Body of pancreas (tissue), 4 donors: ENCODE results near the gene ZC3H12C. TPM values are rescaled to one million over a fixed set of nuclear protein-coding genes. Genes with fewer than 3 reads are reported as not detected.

Source experiments
- ATAC-seq: fragments of 150-250 bp; one replicate; pipeline ENCODE4 v1.9.1; 2016
- DNase-seq, 4 donors: peaks; one replicate each; pipeline ENCODE4 v3.0.0-alpha.2; 2019
- H3K27ac ChIP-seq, 4 donors: fragments of 200-600 bp; sonication (generic); 1 replicate in 3 of 4; 2 replicates in 1 of 4; pipeline versions ENCODE4 v1.5.1 to v1.6.1; 2016 to 2019; ENCODE audit warnings: mild to moderate bottlenecking in 1 of 4, mixed read lengths in 1 of 4, moderate library complexity in 1 of 4
- H3K27me3 ChIP-seq, 2 donors: fragments of 200-600 bp; sonication (generic); one replicate each; pipeline ENCODE4 v1.6.0; 2016; ENCODE audit warnings: mild to moderate bottlenecking in 1 of 2
- H3K36me3 ChIP-seq, 2 donors: fragments of 200-600 bp; sonication (generic); replicated peaks in 1 of 2; 2 replicates each; pipeline ENCODE4 v1.5.1; 2016; ENCODE audit warnings: low read depth in 2 of 2; ENCODE audit not compliant: insufficient read depth in 1 of 2
- H3K4me1 ChIP-seq: fragments of 200-600 bp; sonication (generic); one replicate; pipeline ENCODE4 v1.6.0; 2016
- H3K4me3 ChIP-seq, 2 donors: fragments of 200-600 bp; sonication (generic); 1 replicate in 1 of 2; 2 replicates in 1 of 2; pipeline ENCODE4 v1.5.1; 2016 to 2019
- H3K9me3 ChIP-seq, 3 donors: fragments of 200-600 bp; sonication (generic); 1 replicate in 2 of 3; 2 replicates in 1 of 3; pipeline ENCODE4 v1.5.1; 2016
- POLR2A ChIP-seq, 3 donors: fragments of 450-650 bp; IDR thresholded peaks; one replicate each; pipeline ENCODE4 v1.6.1; 2016; ENCODE audit warnings: antibody characterized with exemption in 3 of 3, mild to moderate bottlenecking in 2 of 3
- WGBS, 2 donors: methylation state at CpG; one replicate each; pipeline ENCODE4 v1.1.5; 2017; 5-methylcytosine and 5-hydroxymethylcytosine counted together
- intact Hi-C: fragments of 100-400 bp; cut with DNase I; formaldehyde crosslinking; loops from one replicate; pipeline ENCODE4 v1.15.1; 2023
- total RNA-seq, 2 donors: library from RNA; depleted of rRNA; stranded (reverse); fragments of >200 nt; gene quantifications; one replicate each; pipeline ENCODE4 v1.1.0, GENCODE V29; 2016
- TF ChIP-seq, protein P1 (sequence below), 7 experiments: fragments of 450-650 bp in 4 of 7; fragments of 200-600 bp in 3 of 7; sonication (generic) in 3 of 7; IDR thresholded peaks; one replicate each; pipeline ENCODE4 v1.5.1; 2016 to 2019; ENCODE audit warnings: antibody characterized with exemption in 7 of 7

ZC3H12C gene
- total RNA-seq, 2 donors from 2014 or later, result 7.3 to 7.8 TPM

DNA sequence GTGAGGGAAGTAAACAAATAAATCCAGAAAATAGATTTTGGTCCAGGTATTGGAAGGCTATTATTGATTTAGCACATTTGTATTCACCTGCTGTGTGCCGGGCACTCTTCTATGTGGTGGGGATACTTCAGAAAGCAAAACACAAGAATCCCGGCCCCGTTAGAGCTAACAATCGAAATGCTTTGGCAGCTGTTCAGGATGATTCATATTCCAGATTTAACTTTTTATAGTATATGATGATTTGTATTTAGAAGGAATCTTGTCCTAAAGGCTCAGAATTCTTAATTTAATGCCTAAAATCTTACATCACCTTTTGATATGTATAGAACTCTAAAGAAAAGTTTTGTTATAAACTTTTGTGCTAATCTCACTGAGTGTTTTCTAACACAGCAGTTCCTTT is 28.0 kb downstream of the ZC3H12C start:
- 3 to 10% methylated on average over 4 of the region's 4 CpGs for WGBS, 2 donors
- Histone ChIP-seq H3K27ac (no peak overlapping the region), H3K27me3 (no peaks in the 10 kb centered on the region), H3K4me3 (no peak overlapping the region), H3K9me3 (no peaks in the 10 kb centered on the region), H3K4me1 (peaks cover 9% of the 10 kb centered on the region), H3K36me3 (no peaks in the 10 kb centered on the region)
- TF ChIP-seq, protein P1, sequence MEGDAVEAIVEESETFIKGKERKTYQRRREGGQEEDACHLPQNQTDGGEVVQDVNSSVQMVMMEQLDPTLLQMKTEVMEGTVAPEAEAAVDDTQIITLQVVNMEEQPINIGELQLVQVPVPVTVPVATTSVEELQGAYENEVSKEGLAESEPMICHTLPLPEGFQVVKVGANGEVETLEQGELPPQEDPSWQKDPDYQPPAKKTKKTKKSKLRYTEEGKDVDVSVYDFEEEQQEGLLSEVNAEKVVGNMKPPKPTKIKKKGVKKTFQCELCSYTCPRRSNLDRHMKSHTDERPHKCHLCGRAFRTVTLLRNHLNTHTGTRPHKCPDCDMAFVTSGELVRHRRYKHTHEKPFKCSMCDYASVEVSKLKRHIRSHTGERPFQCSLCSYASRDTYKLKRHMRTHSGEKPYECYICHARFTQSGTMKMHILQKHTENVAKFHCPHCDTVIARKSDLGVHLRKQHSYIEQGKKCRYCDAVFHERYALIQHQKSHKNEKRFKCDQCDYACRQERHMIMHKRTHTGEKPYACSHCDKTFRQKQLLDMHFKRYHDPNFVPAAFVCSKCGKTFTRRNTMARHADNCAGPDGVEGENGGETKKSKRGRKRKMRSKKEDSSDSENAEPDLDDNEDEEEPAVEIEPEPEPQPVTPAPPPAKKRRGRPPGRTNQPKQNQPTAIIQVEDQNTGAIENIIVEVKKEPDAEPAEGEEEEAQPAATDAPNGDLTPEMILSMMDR (IDR thresholded peaks at IDR 0.05), result no peak
- no peak for TF ChIP-seq POLR2A (IDR thresholded peaks at IDR 0.05)
- no peak for DNase-seq
- ATAC-seq, result no peak
- intact Hi-C loops, result no loop called here

DNA sequence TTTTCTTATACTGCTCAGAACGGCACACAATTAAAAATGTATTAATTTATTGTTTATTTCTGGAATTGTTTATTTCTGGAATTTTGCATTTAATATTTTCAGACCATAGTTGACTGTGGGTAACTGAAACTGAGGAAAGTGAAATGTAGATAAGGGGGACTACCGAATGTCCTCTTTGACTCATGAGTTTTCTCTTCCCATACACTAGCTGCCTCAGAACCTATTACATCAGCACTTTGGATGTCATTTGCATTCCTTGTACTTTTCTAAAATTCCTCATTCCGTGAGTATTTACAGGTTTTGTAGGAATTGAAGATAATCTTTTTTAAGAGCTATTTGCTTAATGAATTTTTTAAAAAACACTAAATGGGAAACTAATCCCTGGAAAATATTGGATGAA is 29.8 kb downstream of the ZC3H12C start:
- H3K27me3 ChIP-seq, result no peaks in the 10 kb centered on the region
- no peaks in the 10 kb centered on the region for H3K36me3 ChIP-seq
- no peak overlapping the region for H3K27ac ChIP-seq
- intact Hi-C loops, result no loop called here
- no peaks in the 10 kb centered on the region for H3K9me3 ChIP-seq
- ATAC-seq (no peak), DNase-seq (no peak)
- H3K4me3 ChIP-seq, result no peak overlapping the region
- peaks cover 9% of the 10 kb centered on the region for H3K4me1 ChIP-seq
- TF ChIP-seq, protein P1 (IDR thresholded peaks at IDR 0.05), result no peak
- no peak for TF ChIP-seq POLR2A (IDR thresholded peaks at IDR 0.05)
- WGBS, 2 donors, result 80 to 86% methylated on average over 3 of the region's 3 CpGs

DNA sequence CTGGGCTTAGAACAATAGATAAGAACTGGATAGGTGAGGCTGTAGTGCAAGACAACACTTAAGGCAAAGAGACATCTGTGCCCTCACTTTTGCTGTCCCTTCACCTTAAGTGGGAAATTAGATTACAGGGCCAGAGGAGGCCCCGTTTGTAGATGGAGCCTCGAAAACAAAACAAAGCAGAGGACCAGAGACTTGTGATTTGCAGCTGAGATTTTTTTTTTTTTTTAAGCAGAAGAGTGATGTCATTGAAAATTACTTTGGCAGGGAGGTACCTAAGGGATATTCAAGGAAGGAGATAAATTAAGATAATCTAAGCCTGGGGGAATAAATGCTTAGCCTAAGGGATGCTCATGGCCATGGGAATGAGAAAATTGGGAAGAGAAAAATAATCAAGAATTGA is 31.4 kb downstream of the ZC3H12C start:
- no peaks in the 10 kb centered on the region for H3K9me3 ChIP-seq
- H3K36me3 ChIP-seq, result no peaks in the 10 kb centered on the region
- H3K27me3 ChIP-seq, result no peaks in the 10 kb centered on the region
- TF ChIP-seq POLR2A (IDR thresholded peaks at IDR 0.05), result no peak
- TF ChIP-seq, protein P1 (IDR thresholded peaks at IDR 0.05), result no peak
- intact Hi-C loops, result no loop called here
- H3K27ac ChIP-seq, result no peak overlapping the region
- ATAC-seq (no peak), DNase-seq (no peak)
- no peak overlapping the region for H3K4me3 ChIP-seq
- WGBS, 2 donors, result 36 to 66% methylated on average over 2 of the region's 2 CpGs
- H3K4me1 ChIP-seq, result peaks cover 9% of the 10 kb centered on the region

DNA sequence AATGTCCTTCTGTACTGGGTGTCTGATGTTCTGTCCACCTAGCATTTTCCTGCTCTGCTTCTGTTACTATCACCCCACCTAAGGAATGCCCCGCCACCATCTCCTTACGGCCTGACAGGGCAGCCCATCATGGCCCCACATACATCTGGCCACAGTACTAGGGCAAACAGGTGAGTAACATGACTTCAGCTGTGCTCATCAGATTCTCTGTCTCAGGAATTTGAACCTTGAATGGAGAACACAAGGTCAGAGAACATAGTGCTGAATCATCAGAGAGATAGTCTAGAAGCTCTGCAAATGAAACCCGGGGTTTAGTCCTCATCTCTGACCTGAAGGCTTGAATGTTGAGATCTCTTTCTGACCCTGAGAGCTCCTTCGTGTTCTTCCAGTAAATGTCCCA is 32.4 kb downstream of the ZC3H12C start:
- Histone ChIP-seq H3K27ac (no peak overlapping the region), H3K4me1 (peaks cover 9% of the 10 kb centered on the region), H3K4me3 (no peak overlapping the region), H3K9me3 (no peaks in the 10 kb centered on the region), H3K36me3 (no peaks in the 10 kb centered on the region), H3K27me3 (no peaks in the 10 kb centered on the region)
- ATAC-seq (no peak), DNase-seq (no peak)
- TF ChIP-seq POLR2A (IDR thresholded peaks at IDR 0.05), result no peak
- TF ChIP-seq, protein P1 (IDR thresholded peaks at IDR 0.05), result no peak
- intact Hi-C loops, result no loop called here
- 88 to 95% methylated on average over 4 of the region's 4 CpGs for WGBS, 2 donors

DNA sequence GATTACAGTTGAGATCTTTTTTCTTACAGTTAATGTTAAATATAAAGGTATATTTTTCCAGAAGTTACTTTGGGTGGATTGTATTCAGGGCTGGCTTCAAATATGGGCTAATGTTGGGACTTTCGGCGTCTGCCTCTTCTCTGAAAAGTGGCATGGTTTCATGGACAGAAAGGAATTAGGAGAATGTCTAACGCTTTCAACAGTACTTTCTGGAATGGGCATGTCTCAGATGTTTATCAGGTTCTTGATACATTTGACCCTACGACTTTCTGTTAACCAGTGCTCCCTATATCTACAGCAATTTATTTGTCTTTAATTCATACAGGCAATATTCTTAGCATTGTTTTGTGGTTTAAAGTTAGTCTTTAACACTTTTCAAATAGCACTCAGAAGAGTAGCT is 33.7 kb downstream of the ZC3H12C start:
- no peak overlapping the region for H3K27ac ChIP-seq
- no peaks in the 10 kb centered on the region for H3K9me3 ChIP-seq
- DNase-seq (no peak), ATAC-seq (no peak)
- H3K27me3 ChIP-seq, result no peaks in the 10 kb centered on the region
- no peaks in the 10 kb centered on the region for H3K36me3 ChIP-seq
- TF ChIP-seq, protein P1 (IDR thresholded peaks at IDR 0.05), result no peak
- TF ChIP-seq POLR2A (IDR thresholded peaks at IDR 0.05), result no peak
- intact Hi-C loops, result no loop called here
- H3K4me3 ChIP-seq, result no peak overlapping the region
- 86 to 94% methylated on average over 4 of the region's 4 CpGs for WGBS, 2 donors
- no peaks in the 10 kb centered on the region for H3K4me1 ChIP-seq
